Kasumi-1 (cell line): ENCODE results near the gene CH25H.
"Not testable (repeated sequence)": the region's sequence is repeated elsewhere in the genome, so short reads cannot be mapped to it uniquely, and the experiment has no call there.

Experiments used
- DNase-seq, 2 experiments: peaks; one replicate each; lab custom pipeline; 2025; lab: John Stamatoyannopoulos, UW

CH25H gene

GRCh38 chr10:89201345-89202032 is 5.6 kb downstream of the CH25H start:
- DNase-seq = no peak

GRCh38 chr10:89197473-89197872 is 9.6 kb downstream of the CH25H start:
- no peak for DNase-seq

GRCh38 chr10:89191301-89191700 is 15.8 kb downstream of the CH25H start:
- DNase-seq = not testable (repeated sequence)

- no peak for DNase-seq
Observed at GRCh38 chr10:89189211-89189734, 17.8 kb downstream of the CH25H start.

- DNase-seq = no peak
Observed at GRCh38 chr10:89185658-89186057, 21.5 kb downstream of the CH25H start.

- DNase-seq = no peak
Observed at GRCh38 chr10:89184638-89185037, 22.5 kb downstream of the CH25H start.

- DNase-seq = no peak
Observed at GRCh38 chr10:89183571-89183970, 23.5 kb downstream of the CH25H start.

- no peak for DNase-seq
Observed at GRCh38 chr10:89182894-89183293, 24.2 kb downstream of the CH25H start.

GRCh38 chr10:89175816-89176215 is 31.3 kb downstream of the CH25H start:
- DNase-seq = no peak

GRCh38 chr10:89173075-89173474 is 34.0 kb downstream of the CH25H start:
- no peak for DNase-seq

GRCh38 chr10:89171996-89172395 is 35.1 kb downstream of the CH25H start:
- DNase-seq = no peak

GRCh38 chr10:89171263-89171872 is 35.7 kb downstream of the CH25H start:
- no peak for DNase-seq

- DNase-seq = not testable (repeated sequence)
Observed at GRCh38 chr10:89168354-89168900, 38.7 kb downstream of the CH25H start.

GRCh38 chr10:89167915-89168314 is 39.2 kb downstream of the CH25H start:
- DNase-seq = no peak

GRCh38 chr10:89165923-89166322 is 41.2 kb downstream of the CH25H start:
- DNase-seq = no peak

- no peak for DNase-seq
Observed at GRCh38 chr10:89164920-89165319, 42.2 kb downstream of the CH25H start.

GRCh38 chr10:89164080-89164479 is 43.0 kb downstream of the CH25H start:
- DNase-seq = peak; percentile 82

GRCh38 chr10:89163265-89163995 is 43.7 kb downstream of the CH25H start:
- peak; percentile 36 to 40 for DNase-seq

GRCh38 chr10:89162596-89162995 is 44.5 kb downstream of the CH25H start:
- no peak for DNase-seq

GRCh38 chr10:89160339-89160738 is 46.8 kb downstream of the CH25H start:
- no peak for DNase-seq

GRCh38 chr10:89159761-89160160 is 47.4 kb downstream of the CH25H start:
- DNase-seq = no peak

GRCh38 chr10:89159316-89159715 is 47.8 kb downstream of the CH25H start:
- no peak for DNase-seq

GRCh38 chr10:89158446-89158845 is 48.7 kb downstream of the CH25H start:
- no peak for DNase-seq
